NOMO-1 (cell line): Measurements from ENCODE around the gene NEUROD2.

Experiments
- DNase-seq, 2 experiments: peaks; one replicate each; lab custom pipeline; 2025; ENCODE audit not compliant: unreplicated experiment in 2 of 2; lab: John Stamatoyannopoulos, UW

Gene NEUROD2

GRCh38 chr17:39635614-39636176 is 28.0 kb upstream of the NEUROD2 start:
- no peak for DNase-seq

GRCh38 chr17:39634384-39634871 is 26.7 kb upstream of the NEUROD2 start:
- peak in 1 of 2 experiments; percentile 27 for DNase-seq

GRCh38 chr17:39633570-39634183 is 26.0 kb upstream of the NEUROD2 start:
- DNase-seq = no peak

GRCh38 chr17:39632153-39632941 is 24.6 kb upstream of the NEUROD2 start:
- DNase-seq = no peak

GRCh38 chr17:39631403-39631802 is 23.7 kb upstream of the NEUROD2 start:
- no peak for DNase-seq

GRCh38 chr17:39629898-39630297 is 22.2 kb upstream of the NEUROD2 start:
- DNase-seq = peak; percentile 88 to 89

GRCh38 chr17:39629494-39629880 is 21.8 kb upstream of the NEUROD2 start:
- DNase-seq = no peak

- DNase-seq = no peak
Measured at GRCh38 chr17:39628655-39629493, 21.2 kb upstream of the NEUROD2 start.

GRCh38 chr17:39627712-39628516 is 20.2 kb upstream of the NEUROD2 start:
- no peak for DNase-seq

- no peak for DNase-seq
Measured at GRCh38 chr17:39627047-39627711, 19.5 kb upstream of the NEUROD2 start.

GRCh38 chr17:39626171-39627046 is 18.7 kb upstream of the NEUROD2 start, which contains the start of gene PPP1R1B:
Gene PPP1R1B, plus strand, starts transcription at chr17:39626952. Its CDS starts 441 bp downstream, at chr17:39627393.
- DNase-seq = no peak

- no peak for DNase-seq
Measured at GRCh38 chr17:39625198-39625785, 17.6 kb upstream of the NEUROD2 start.

GRCh38 chr17:39624313-39624712 is 16.6 kb upstream of the NEUROD2 start:
- no peak for DNase-seq

GRCh38 chr17:39623356-39623950 is 15.7 kb upstream of the NEUROD2 start:
- peak; percentile 53 to 73 for DNase-seq

- no peak for DNase-seq
Measured at GRCh38 chr17:39622380-39623006, 14.8 kb upstream of the NEUROD2 start.

GRCh38 chr17:39621523-39622379 is 14.0 kb upstream of the NEUROD2 start:
- DNase-seq = peak; percentile 29 to 76

GRCh38 chr17:39619786-39620101 is 12.0 kb upstream of the NEUROD2 start:
- DNase-seq = no peak
